NCI-H187 (cell line): ENCODE results near the gene NPAS3.

Source experiments
- DNase-seq, 2 experiments: peaks; one replicate each; lab custom pipeline; 2025; lab: John Stamatoyannopoulos, UW

Gene NPAS3

GRCh38 chr14:32940711-32941667 is 2.3 kb downstream of the NPAS3 start:
- no peak for DNase-seq

GRCh38 chr14:32941668-32942065 is 3.0 kb downstream of the NPAS3 start:
- DNase-seq, result no peak

- no peak for DNase-seq
Observed at GRCh38 chr14:32947081-32947480, 8.4 kb downstream of the NPAS3 start.

GRCh38 chr14:32947792-32948191 is 9.1 kb downstream of the NPAS3 start:
- DNase-seq, result no peak

GRCh38 chr14:32950584-32950983 is 11.9 kb downstream of the NPAS3 start:
- DNase-seq, result no peak

- DNase-seq, result no peak
Observed at GRCh38 chr14:32967421-32967820, 28.7 kb downstream of the NPAS3 start.

- DNase-seq, result no peak
Observed at GRCh38 chr14:32968972-32969544, 30.4 kb downstream of the NPAS3 start.

- no peak for DNase-seq
Observed at GRCh38 chr14:32977913-32978312, 39.2 kb downstream of the NPAS3 start.

- no peak for DNase-seq
Observed at GRCh38 chr14:32978691-32979255, 40.1 kb downstream of the NPAS3 start.

- DNase-seq, result peak in 1 of 2 experiments; percentile 22
Observed at GRCh38 chr14:32980178-32980901, 41.7 kb downstream of the NPAS3 start.

- peak; percentile 27 to 38 for DNase-seq
Observed at GRCh38 chr14:32980902-32981501, 42.3 kb downstream of the NPAS3 start.

GRCh38 chr14:32984241-32984930 is 45.7 kb downstream of the NPAS3 start:
- no peak for DNase-seq

- DNase-seq, result peak in 1 of 2 experiments; percentile 2
Observed at GRCh38 chr14:32985866-32986265, 47.2 kb downstream of the NPAS3 start.

- no peak for DNase-seq
Observed at GRCh38 chr14:32986791-32987540, 48.3 kb downstream of the NPAS3 start.

GRCh38 chr14:32991691-32992090 is 53.0 kb downstream of the NPAS3 start:
- no peak for DNase-seq

GRCh38 chr14:32993921-32994320 is 55.2 kb downstream of the NPAS3 start:
- no peak for DNase-seq

GRCh38 chr14:32996343-32996742 is 57.7 kb downstream of the NPAS3 start:
- no peak for DNase-seq

GRCh38 chr14:32998433-32998832 is 59.8 kb downstream of the NPAS3 start:
- DNase-seq, result no peak

GRCh38 chr14:33009673-33010072 is 71.0 kb downstream of the NPAS3 start:
- DNase-seq, result no peak

GRCh38 chr14:33010495-33010894 is 71.8 kb downstream of the NPAS3 start:
- no peak for DNase-seq

- no peak for DNase-seq
Observed at GRCh38 chr14:33014710-33015109, 76.0 kb downstream of the NPAS3 start.
